Transverse colon (tissue), 4 donors: ENCODE measurements around the gene PIK3AP1.

Experiments used
- POLR2AphosphoS5 ChIP-seq, 3 donors: sonication (generic); formaldehyde crosslinking; IDR thresholded peaks; one replicate each; pipeline ENCODE4 v1.6.1; 2016; ENCODE audit warnings: antibody characterized with exemption in 3 of 3
- TF ChIP-seq, protein P1 (sequence below), 5 experiments: fragments of 200-600 bp in 3 of 5; fragments of 450-650 bp in 2 of 5; sonication (generic) in 3 of 5; IDR thresholded peaks; 1 replicate in 2 of 5; 2 replicates in 3 of 5; pipeline ENCODE4 v1.5.1; 2016 to 2017; ENCODE audit warnings: antibody characterized with exemption in 5 of 5, inconsistent platforms in 3 of 5, mild to moderate bottlenecking in 2 of 5, moderate library complexity in 1 of 5

DNA sequence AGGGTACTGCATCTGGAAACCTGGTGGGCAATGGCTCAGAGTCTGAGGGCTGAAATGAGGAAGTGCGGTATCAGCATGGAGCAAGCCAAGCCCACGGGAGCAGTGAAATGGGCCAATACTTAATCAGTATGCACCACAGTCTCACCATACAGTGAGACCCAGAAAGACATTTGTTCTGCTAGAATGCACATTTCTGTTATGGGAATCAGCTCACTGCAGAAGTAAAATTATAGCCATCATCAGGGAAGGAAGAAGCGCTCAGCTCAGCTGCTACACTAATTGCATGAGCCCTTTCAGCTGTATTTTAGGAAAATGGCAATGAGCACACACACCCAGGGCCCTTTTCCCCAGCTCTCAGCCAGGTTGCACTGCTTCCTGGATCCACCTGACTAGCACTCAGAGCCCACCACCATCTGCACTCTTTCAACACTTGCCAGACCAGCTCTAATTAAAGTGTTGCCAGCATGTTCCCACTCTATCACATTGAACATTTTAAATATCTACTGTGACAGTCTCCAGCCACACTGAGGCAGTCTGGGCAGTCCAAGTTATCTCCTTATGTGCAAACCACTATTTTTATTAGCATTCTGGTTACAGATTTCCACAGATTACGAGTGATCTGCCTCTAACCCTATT, 44.2 kb upstream of the PIK3AP1 start:
- TF ChIP-seq, protein P1, sequence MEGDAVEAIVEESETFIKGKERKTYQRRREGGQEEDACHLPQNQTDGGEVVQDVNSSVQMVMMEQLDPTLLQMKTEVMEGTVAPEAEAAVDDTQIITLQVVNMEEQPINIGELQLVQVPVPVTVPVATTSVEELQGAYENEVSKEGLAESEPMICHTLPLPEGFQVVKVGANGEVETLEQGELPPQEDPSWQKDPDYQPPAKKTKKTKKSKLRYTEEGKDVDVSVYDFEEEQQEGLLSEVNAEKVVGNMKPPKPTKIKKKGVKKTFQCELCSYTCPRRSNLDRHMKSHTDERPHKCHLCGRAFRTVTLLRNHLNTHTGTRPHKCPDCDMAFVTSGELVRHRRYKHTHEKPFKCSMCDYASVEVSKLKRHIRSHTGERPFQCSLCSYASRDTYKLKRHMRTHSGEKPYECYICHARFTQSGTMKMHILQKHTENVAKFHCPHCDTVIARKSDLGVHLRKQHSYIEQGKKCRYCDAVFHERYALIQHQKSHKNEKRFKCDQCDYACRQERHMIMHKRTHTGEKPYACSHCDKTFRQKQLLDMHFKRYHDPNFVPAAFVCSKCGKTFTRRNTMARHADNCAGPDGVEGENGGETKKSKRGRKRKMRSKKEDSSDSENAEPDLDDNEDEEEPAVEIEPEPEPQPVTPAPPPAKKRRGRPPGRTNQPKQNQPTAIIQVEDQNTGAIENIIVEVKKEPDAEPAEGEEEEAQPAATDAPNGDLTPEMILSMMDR (IDR thresholded peaks at IDR 0.05) = no peak
- no peak for TF ChIP-seq POLR2AphosphoS5 (IDR thresholded peaks at IDR 0.05)
